ENCODE data around the gene LCOR.
A peak's percentile ranks its signal among the peaks of the same experiment; 100 is the strongest.
"Not testable (repeated sequence)": the region's sequence is repeated elsewhere in the genome, so short reads cannot be mapped to it uniquely, and the experiment has no call there.

The LCOR gene

DNA sequence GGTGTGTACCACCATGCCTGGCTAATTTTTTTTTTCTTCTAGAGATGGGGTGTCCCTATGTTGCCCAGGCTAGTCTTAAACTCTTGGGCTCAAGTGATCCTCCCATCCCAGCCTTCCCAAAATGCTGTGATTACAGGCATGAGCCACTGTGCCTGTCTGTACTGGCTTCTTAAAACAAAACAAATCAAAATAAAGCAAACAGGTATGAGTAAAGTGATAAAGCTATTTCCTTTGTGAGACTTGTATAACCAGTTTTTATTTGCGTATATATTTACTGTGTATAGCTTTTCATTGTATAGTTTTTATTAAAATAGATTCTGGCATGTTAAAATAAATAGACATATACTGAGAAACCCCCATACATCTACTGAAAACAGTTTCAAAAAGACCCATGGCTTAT lies 14.3 kb downstream of the LCOR start:
- H3K4me1 Mint-ChIP-seq: peaks cover 48% of the 10 kb centered on the region
- H3K4me3 Mint-ChIP-seq: peak overlapping the region; percentile 40
- H3K27ac Mint-ChIP-seq (ENCODE audit: low read depth): peak overlapping the region; percentile 76

DNA sequence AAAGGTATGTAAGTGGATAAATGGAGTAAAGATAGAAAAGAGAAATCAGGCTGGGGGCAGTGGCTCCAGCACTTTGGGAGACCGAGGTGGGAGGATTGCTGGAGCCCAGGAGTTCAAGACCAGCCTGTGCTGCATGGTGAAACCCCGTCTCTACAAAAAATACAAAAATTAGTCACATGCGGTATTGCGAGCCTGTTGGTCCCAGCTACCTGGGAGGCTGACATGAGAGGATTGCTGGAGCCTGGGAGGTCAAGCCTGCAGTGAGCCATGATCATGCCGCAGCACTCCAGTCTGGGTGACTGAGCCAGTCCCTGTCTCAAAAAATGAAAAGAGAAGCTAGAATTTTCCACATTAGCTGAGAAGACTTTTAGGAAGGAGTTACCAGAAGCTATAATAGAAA lies 14.8 kb downstream of the LCOR start:
- Mint-ChIP-seq H3K4me3 (peak overlapping the region; percentile 40), H3K27me3 (no peaks in the 10 kb centered on the region), H3K36me3 (ENCODE audit: insufficient read depth) (peaks cover 10% of the 10 kb centered on the region), H3K9me3 (no peaks in the 10 kb centered on the region), H3K27ac (ENCODE audit: low read depth) (peak overlapping the region; percentile 76), H3K4me1 (peaks cover 50% of the 10 kb centered on the region)
- ATAC-seq (replicated peaks; ENCODE audit: extremely low read depth, poor library complexity, severe bottlenecking): no peak
- DNase-seq (ENCODE audit: low spot score in 2 of 2): no peak

More for the DNA sequence above, 14.3 kb downstream of the LCOR start:
- ATAC-seq (replicated peaks; ENCODE audit: extremely low read depth, poor library complexity, severe bottlenecking) (no peak), DNase-seq (ENCODE audit: low spot score in 2 of 2) (no peak)
- peaks cover 10% of the 10 kb centered on the region for H3K36me3 Mint-ChIP-seq (ENCODE audit: insufficient read depth)
- H3K27me3 Mint-ChIP-seq: no peaks in the 10 kb centered on the region
- H3K9me3 Mint-ChIP-seq: no peaks in the 10 kb centered on the region

DNA sequence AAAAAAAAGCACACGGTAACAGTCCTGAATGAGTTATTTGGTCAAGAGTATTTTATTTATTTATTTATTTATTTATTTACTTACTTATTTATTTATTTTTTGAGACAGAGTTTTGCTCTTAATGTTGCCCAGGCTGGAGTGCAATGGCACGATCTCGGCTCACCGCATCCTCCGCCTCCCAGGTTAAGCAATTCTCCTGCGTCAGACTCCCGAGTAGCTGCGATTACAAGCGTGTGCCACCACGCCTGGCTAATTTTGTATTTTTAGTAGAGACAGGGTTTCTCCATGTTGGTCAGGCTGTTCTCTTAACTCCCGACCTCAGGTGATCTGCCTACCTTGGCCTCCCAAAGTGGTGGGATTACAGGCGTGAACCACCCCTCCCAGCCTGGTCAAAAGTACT lies 15.3 kb downstream of the LCOR start:
- Mint-ChIP-seq H3K36me3 (ENCODE audit: insufficient read depth) (peaks cover 10% of the 10 kb centered on the region), H3K4me1 (peaks cover 50% of the 10 kb centered on the region)
- not testable (repeated sequence) for DNase-seq (ENCODE audit: low spot score in 2 of 2); H3K27me3 Mint-ChIP-seq; H3K4me3 Mint-ChIP-seq; H3K27ac Mint-ChIP-seq (ENCODE audit: low read depth); H3K9me3 Mint-ChIP-seq; ATAC-seq (replicated peaks; ENCODE audit: extremely low read depth, poor library complexity, severe bottlenecking)

DNA sequence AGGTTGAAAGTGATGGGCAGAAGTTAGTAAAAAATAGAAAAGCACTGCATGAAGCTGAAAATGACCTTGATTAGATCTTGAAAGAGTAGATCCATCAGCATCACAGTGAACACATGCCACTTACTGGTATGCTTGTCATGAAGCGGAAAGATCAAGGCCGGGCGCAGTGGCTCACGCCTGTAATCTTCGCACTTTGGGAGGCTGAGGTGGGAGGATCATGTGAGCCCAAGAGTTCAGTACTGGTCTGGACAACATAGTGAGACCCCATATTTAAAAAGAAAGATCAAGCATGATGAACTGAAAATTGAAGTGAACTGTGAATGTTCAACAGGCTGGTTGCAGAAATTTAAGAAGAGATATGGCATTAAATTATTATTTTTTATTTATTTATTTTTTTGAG lies 18.0 kb downstream of the LCOR start:
- Mint-ChIP-seq H3K4me3 (no peak overlapping the region), H3K27ac (ENCODE audit: low read depth) (no peak overlapping the region), H3K9me3 (no peaks in the 10 kb centered on the region), H3K27me3 (no peaks in the 10 kb centered on the region), H3K36me3 (ENCODE audit: insufficient read depth) (peaks cover 12% of the 10 kb centered on the region), H3K4me1 (peaks cover 32% of the 10 kb centered on the region)
- no peak for ATAC-seq (replicated peaks; ENCODE audit: extremely low read depth, poor library complexity, severe bottlenecking)
- no peak for DNase-seq (ENCODE audit: low spot score in 2 of 2)

DNA sequence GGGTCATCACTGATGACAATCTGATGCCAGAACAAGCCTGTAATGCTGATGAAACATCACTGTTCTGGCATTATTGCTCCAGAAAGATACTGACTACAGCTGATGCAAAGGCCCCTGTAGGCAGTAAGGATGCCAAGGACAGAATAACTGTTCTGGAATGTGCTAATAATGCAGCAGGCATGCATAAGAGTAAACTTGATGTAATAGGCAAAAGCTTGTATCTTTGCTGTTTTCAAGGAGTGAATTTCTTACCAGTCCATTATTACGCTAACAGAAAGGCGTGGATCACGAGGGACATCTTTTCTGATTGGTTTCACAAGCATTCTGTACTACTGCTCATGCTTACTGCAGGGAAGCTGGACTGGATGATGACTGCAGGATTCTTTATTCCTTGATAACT lies 18.7 kb downstream of the LCOR start:
- H3K4me3 Mint-ChIP-seq: no peak overlapping the region

DNA sequence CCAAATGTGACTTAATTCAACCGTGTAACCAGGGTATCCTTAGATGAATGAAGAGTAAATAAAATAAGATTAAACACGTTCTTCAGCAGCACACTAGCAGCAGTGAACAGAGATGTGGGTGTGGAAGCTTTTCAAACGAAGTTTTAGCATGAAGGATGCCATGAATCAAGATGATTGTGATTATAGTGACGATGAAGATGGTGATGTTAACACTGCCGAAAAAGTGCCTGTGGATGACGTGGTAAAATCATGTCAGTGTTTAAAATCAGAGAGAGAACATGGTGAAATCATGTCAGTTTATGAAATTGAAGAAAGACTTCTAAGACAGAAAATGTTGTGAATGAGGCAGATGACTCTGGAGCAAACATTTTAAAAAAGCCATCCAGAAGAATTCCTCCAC lies 19.2 kb downstream of the LCOR start:
- no peak overlapping the region for H3K4me3 Mint-ChIP-seq
- ATAC-seq (replicated peaks; ENCODE audit: extremely low read depth, poor library complexity, severe bottlenecking) (no peak), DNase-seq (ENCODE audit: low spot score in 2 of 2) (no peak)
- no peaks in the 10 kb centered on the region for H3K27me3 Mint-ChIP-seq
- H3K4me1 Mint-ChIP-seq: peaks cover 36% of the 10 kb centered on the region
- H3K9me3 Mint-ChIP-seq: no peaks in the 10 kb centered on the region
- H3K36me3 Mint-ChIP-seq (ENCODE audit: insufficient read depth): peaks cover 14% of the 10 kb centered on the region
- no peak overlapping the region for H3K27ac Mint-ChIP-seq (ENCODE audit: low read depth)

More for the DNA sequence above, 18.7 kb downstream of the LCOR start:
- Mint-ChIP-seq H3K9me3 (no peaks in the 10 kb centered on the region), H3K4me1 (peaks cover 36% of the 10 kb centered on the region), H3K36me3 (ENCODE audit: insufficient read depth) (peaks cover 12% of the 10 kb centered on the region), H3K27ac (ENCODE audit: low read depth) (no peak overlapping the region), H3K27me3 (no peaks in the 10 kb centered on the region)
- DNase-seq (ENCODE audit: low spot score in 2 of 2) (no peak), ATAC-seq (replicated peaks; ENCODE audit: extremely low read depth, poor library complexity, severe bottlenecking) (no peak)

DNA sequence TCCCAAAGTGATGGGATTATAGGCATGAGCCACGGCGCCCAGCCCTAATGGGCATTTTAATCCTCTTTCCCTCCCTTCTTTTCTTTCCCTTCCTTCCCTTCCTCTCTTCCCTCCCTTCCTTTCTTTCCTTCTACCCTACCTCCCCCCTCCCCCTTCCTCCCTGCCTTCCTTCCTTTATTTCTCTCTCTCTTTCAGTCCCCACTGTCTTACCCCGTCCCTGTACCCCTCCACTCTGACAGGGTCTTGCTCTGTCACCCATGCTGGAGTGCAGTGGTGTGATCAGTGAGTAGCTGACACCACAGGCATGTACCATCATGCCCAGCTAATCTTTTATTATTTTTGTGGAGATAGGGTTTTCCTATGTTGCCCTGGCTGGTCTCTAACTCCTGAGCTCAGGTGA lies 24.2 kb downstream of the LCOR start:
- H3K9me3 Mint-ChIP-seq: no peaks in the 10 kb centered on the region
- no peak for DNase-seq (ENCODE audit: low spot score in 2 of 2)
- H3K4me1 Mint-ChIP-seq: peaks cover 60% of the 10 kb centered on the region
- H3K36me3 Mint-ChIP-seq (ENCODE audit: insufficient read depth): peaks cover 22% of the 10 kb centered on the region
- H3K27me3 Mint-ChIP-seq: no peaks in the 10 kb centered on the region
- H3K27ac Mint-ChIP-seq (ENCODE audit: low read depth): peak overlapping the region; percentile 42
- H3K4me3 Mint-ChIP-seq: no peak overlapping the region
- no peak for ATAC-seq (replicated peaks; ENCODE audit: extremely low read depth, poor library complexity, severe bottlenecking)

DNA sequence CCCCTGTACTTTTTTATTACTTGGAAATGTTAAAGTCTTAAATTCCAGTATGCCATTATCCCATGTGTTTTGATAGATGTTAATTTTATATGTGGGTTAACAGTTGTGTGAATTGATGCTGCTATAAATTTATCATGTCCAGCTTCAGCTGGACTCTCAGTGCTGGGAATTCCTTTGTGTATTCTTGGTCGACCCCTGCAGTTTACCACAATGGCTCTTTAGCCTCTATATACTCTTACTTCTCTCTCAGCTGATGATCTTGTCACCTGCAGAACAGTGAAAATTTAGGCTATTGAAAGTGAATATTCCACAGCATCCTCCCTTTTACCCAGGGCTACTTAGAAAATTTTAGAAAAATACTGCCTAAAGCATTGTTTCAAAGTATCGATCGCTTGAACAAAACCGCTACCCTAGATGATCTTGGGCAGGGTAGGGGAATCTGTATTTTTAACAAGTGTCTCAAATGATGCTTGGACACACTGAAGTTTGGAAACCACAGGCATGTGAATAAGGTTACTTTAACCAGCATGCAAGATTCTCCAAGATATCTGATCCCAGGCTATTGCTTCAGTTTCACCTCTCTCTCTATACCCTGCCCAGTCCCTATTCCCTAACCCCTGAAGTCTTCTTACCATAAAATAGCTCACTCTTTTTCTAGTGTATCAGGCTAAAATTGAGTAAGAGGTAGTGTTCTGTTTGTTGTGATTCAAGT lies 25.4 kb downstream of the LCOR start:
- peak overlapping the region; percentile 42 for H3K27ac Mint-ChIP-seq (ENCODE audit: low read depth)
- no peak for ATAC-seq (replicated peaks; ENCODE audit: extremely low read depth, poor library complexity, severe bottlenecking)
- no peak for DNase-seq (ENCODE audit: low spot score in 2 of 2)
- no peaks in the 10 kb centered on the region for H3K9me3 Mint-ChIP-seq
- H3K36me3 Mint-ChIP-seq (ENCODE audit: insufficient read depth): peaks cover 22% of the 10 kb centered on the region
- no peaks in the 10 kb centered on the region for H3K27me3 Mint-ChIP-seq
- no peak overlapping the region for H3K4me3 Mint-ChIP-seq
- H3K4me1 Mint-ChIP-seq: peaks cover 65% of the 10 kb centered on the region

DNA sequence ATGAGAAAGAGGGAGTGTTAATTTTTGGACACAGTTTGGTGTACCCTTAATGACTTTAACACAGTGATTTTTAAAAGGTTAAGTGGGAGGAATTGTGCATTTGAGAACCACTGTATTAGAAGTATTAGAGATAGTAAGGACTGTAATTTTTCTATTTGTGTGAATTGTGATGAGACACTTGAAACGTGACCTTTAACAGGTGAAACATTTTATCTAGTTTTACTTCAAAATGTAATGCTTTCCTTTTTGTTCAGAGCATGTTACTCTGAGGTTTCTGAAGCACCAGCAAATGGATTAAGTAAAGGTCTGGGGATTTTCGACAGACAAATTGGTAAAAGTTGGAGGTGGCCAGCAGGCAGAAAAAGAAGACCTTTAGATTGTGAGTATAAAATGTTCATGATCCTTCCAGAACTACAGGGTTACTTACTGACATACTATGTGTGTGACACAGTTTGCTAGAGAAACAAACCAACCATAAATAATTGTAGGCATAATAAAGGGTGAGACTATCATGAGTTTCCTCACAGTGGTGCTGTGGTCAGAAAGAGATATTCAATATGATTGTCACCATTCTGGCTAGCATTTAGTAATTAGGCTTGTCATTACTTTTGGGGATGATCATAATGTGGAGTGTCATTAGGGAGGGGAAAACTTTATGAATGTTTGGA lies 26.1 kb downstream of the LCOR start:
- DNase-seq (ENCODE audit: low spot score in 2 of 2) (no peak), ATAC-seq (replicated peaks; ENCODE audit: extremely low read depth, poor library complexity, severe bottlenecking) (no peak)
- H3K27me3 Mint-ChIP-seq: no peaks in the 10 kb centered on the region
- H3K36me3 Mint-ChIP-seq (ENCODE audit: insufficient read depth): peaks cover 24% of the 10 kb centered on the region
- peaks cover 65% of the 10 kb centered on the region for H3K4me1 Mint-ChIP-seq
- no peak overlapping the region for H3K27ac Mint-ChIP-seq (ENCODE audit: low read depth)
- no peak overlapping the region for H3K4me3 Mint-ChIP-seq
- no peaks in the 10 kb centered on the region for H3K9me3 Mint-ChIP-seq

DNA sequence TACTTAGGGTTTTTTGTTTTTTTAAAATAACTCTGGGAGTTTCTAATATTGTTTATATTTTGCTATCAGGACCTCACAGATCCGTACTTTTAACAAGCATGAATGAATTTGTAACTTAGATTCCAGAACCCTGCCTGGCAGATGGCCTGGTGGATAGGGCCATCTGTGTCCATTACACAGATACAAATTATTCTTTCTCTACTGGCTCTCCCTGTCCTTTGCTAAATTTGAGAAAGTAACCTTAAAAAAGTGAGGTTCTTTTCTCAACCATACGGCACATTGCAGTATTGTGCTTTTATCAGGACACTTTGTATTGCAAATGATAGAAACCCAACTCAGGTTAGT lies 26.6 kb downstream of the LCOR start:
- no peaks in the 10 kb centered on the region for H3K9me3 Mint-ChIP-seq
- H3K27me3 Mint-ChIP-seq: no peaks in the 10 kb centered on the region
- no peak overlapping the region for H3K27ac Mint-ChIP-seq (ENCODE audit: low read depth)
- H3K36me3 Mint-ChIP-seq (ENCODE audit: insufficient read depth): peaks cover 26% of the 10 kb centered on the region
- H3K4me3 Mint-ChIP-seq: no peak overlapping the region
- ATAC-seq (replicated peaks; ENCODE audit: extremely low read depth, poor library complexity, severe bottlenecking) (no peak), DNase-seq (ENCODE audit: low spot score in 2 of 2) (no peak)
- peaks cover 70% of the 10 kb centered on the region for H3K4me1 Mint-ChIP-seq

DNA sequence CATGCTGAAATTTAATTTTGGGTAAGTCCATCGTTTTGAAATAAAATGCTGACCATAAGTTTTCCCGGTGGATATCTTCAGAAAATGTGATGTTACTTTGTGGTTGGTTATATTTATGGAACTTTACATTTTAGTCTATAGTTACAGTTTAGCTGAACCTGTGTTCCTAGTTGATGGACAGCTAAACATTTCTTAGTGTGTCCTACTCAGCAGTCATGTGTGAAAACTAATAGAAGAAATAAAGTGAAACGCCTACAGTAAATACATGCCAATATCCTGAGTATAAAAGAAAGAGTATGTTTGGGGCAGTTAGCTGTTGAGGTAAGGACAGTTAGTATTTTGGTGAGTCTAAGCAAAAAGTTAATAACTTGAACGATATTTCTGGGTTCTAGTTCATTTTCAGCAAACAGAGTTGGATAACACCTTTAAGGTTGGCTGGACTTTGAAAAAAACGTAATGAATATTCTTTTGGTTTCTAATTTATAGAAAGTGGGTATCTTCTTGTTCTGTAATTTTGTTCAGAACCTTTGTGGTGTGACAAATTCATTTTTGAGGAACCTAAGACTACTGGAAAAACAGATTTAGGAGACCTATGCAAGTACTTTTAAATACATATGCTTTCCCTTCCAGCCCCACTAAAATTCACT lies 28.7 kb downstream of the LCOR start:
- no peak for DNase-seq (ENCODE audit: low spot score in 2 of 2)
- Mint-ChIP-seq H3K4me3 (no peak overlapping the region), H3K4me1 (peaks cover 76% of the 10 kb centered on the region), H3K9me3 (no peaks in the 10 kb centered on the region), H3K27me3 (no peaks in the 10 kb centered on the region), H3K36me3 (ENCODE audit: insufficient read depth) (peaks cover 25% of the 10 kb centered on the region), H3K27ac (ENCODE audit: low read depth) (no peak overlapping the region)
- no peak for ATAC-seq (replicated peaks; ENCODE audit: extremely low read depth, poor library complexity, severe bottlenecking)

DNA sequence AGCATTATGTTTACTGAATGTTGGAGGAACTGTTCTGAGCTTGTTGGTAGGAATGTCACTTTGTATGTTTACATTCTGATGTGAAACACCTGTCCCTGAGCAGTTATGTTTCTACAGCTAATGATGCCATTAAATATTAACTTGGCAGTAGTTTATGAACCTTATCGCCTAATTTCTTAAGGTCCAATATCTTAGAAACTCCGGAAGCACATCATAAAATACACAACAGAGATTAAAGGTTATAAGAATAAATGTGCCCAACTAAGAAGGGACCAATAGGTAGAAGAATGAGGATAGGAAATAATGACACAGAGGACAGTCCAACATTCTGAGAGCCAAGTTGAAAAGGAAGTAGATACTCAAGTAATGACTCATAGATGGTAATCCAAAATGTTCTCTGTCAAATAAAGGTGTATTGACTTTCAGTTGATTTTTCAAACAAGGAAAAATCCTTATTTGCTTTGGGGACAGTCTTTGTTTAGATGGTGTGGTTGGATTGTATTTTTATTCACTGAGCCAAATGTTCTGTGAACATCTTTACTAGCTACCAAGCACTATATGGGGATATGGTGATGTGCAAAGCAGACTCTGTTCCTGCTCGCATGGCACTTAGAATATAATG lies 31.9 kb downstream of the LCOR start:
- no peak for DNase-seq (ENCODE audit: low spot score in 2 of 2)
- H3K36me3 Mint-ChIP-seq (ENCODE audit: insufficient read depth): peaks cover 16% of the 10 kb centered on the region
- no peaks in the 10 kb centered on the region for H3K9me3 Mint-ChIP-seq
- H3K27me3 Mint-ChIP-seq: no peaks in the 10 kb centered on the region
- no peak overlapping the region for H3K4me3 Mint-ChIP-seq
- H3K27ac Mint-ChIP-seq (ENCODE audit: low read depth): no peak overlapping the region
- H3K4me1 Mint-ChIP-seq: peaks cover 55% of the 10 kb centered on the region
- no peak for ATAC-seq (replicated peaks; ENCODE audit: extremely low read depth, poor library complexity, severe bottlenecking)

Data from central memory CD8-positive, alpha-beta T cell (primary cell).